A549 (cell line): ENCODE results near the gene KDM6A. TPM values are rescaled to one million over a fixed set of nuclear protein-coding genes. Genes with fewer than 3 reads are reported as not detected.
A peak's percentile ranks its signal among the peaks of the same experiment; 100 is the strongest.

Experiments used
- ATAC-seq, 2 experiments: fragments of 200-7000 bp in 1 of 2; fragments of >200 bp in 1 of 2; cut with Nextera tagmentation in 1 of 2; cut with Tn5 transposase in 1 of 2; 3 replicates each; pipeline versions ENCODE4 v1.8.0 to v1.9.1; 2018 to 2020; ENCODE audit warnings: mild to moderate bottlenecking in 1 of 2, moderate library complexity in 1 of 2
- CTCF ChIA-PET: fragments of 300-600 bp; sonication (Branson Sonifier 250); formaldehyde crosslinking; extraction: SDS; loops from one replicate; lab custom pipeline; 2021; ENCODE audit warnings: antibody characterized with exemption, inconsistent platforms; lab: Yijun Ruan, JAX
- POLR2A ChIA-PET: fragments of 350-600 bp; formaldehyde crosslinking; extraction: SDS; loops from one replicate; lab custom pipeline; 2021; ENCODE audit warnings: antibody characterized with exemption, inconsistent platforms; lab: Yijun Ruan, JAX
- DNase-seq, 2 experiments: peaks; one replicate each; pipeline versions ENCODE4 v3.0.0 to v3.0.0-alpha.2; 2011 to 2016; ENCODE audit warnings: low read depth in 1 of 2, low spot score in 1 of 2
- FAIRE-seq: peaks from 2 replicates; lab custom pipeline; 2011; peaks lifted over from hg19 to GRCh38; lab: Jason Lieb, UNC
- H3K27ac ChIP-seq, 2 experiments: fragments of >200 bp; sonication (Bioruptor Twin); formaldehyde crosslinking; 3 replicates each; pipeline ENCODE4 v1.5.1; 2016 to 2017
- H3K4me1 ChIP-seq: fragments of >200 bp; sonication (Bioruptor Twin); formaldehyde crosslinking; 3 replicates; pipeline ENCODE4 v1.6.1; 2016
- H3K4me2 ChIP-seq: fragments of >200 bp; sonication (Bioruptor Twin); formaldehyde crosslinking; 3 replicates; pipeline ENCODE4 v1.6.1; 2016
- H3K4me3 ChIP-seq: fragments of >200 bp; sonication (Bioruptor Twin); formaldehyde crosslinking; 3 replicates; pipeline ENCODE4 v1.5.1; 2016
- H3K9me3 ChIP-seq: fragments of >200 bp; sonication (Bioruptor Twin); formaldehyde crosslinking; 3 replicates; pipeline ENCODE4 v1.6.1; 2016
- EHF ChIP-seq: fragments of 250-450 bp; sonication (Bioruptor Pico); IDR thresholded peaks from 2 replicates; pipeline ENCODE4 v1.5.0; 2020; ENCODE audit warnings: mild to moderate bottlenecking
- EP300 ChIP-seq, 2 experiments: fragments of >200 bp; sonication (Bioruptor Twin); formaldehyde crosslinking; IDR thresholded peaks; 2 replicates in 1 of 2; 3 replicates in 1 of 2; pipeline ENCODE4 v1.6.1; 2016 to 2017
- FOSL2 ChIP-seq, 2 experiments: fragments of 450-650 bp in 1 of 2; fragments of >200 bp in 1 of 2; sonication (Bioruptor Twin) in 1 of 2; formaldehyde crosslinking; IDR thresholded peaks; 2 replicates each; pipeline versions ENCODE4 v1.5.0 to v1.6.1; 2016 to 2020; ENCODE audit warnings: mild to moderate bottlenecking in 1 of 2, moderate library complexity in 1 of 2
- HEYL ChIP-seq: fragments of 250-450 bp; sonication (Bioruptor Pico); IDR thresholded peaks from 2 replicates; pipeline ENCODE4 v1.8.0; 2021; ENCODE audit warnings: mild to moderate bottlenecking, moderate library complexity
- HMGXB4 ChIP-seq: fragments of 250-450 bp; sonication (Bioruptor Pico); IDR thresholded peaks from 2 replicates; pipeline ENCODE4 v1.5.0; 2021; ENCODE audit warnings: mild to moderate bottlenecking, moderate library complexity, borderline replicate concordance
- HOXA7 ChIP-seq: fragments of 250-450 bp; sonication (Bioruptor Pico); IDR thresholded peaks from 2 replicates; pipeline ENCODE4 v1.5.0; 2020; ENCODE audit warnings: mild to moderate bottlenecking, moderate library complexity
- MAX ChIP-seq: IDR thresholded peaks from 2 replicates; pipeline ENCODE4 v1.6.1; 2012
- NPAS2 ChIP-seq: fragments of 250-450 bp; sonication (Bioruptor Pico); IDR thresholded peaks from 2 replicates; pipeline ENCODE4 v1.8.0; 2022; ENCODE audit warnings: mild to moderate bottlenecking, moderate library complexity, borderline replicate concordance
- RAD21 ChIP-seq, 2 experiments: fragments of >200 bp in 1 of 2; sonication (Bioruptor Twin) in 1 of 2; formaldehyde crosslinking in 1 of 2; IDR thresholded peaks in 1 of 2; conservative IDR thresholded peaks in 1 of 2; 2 replicates in 1 of 2; 3 replicates in 1 of 2; pipeline ENCODE4 v1.6.1; 2012 to 2018; ENCODE audit warnings: inconsistent platforms in 1 of 2
- RCOR1 ChIP-seq: fragments of 150-350 bp; IDR thresholded peaks from 2 replicates; pipeline ENCODE4 v1.6.1; 2014; ENCODE audit warnings: antibody characterized with exemption, low read length, low read depth
- RNF2 ChIP-seq: fragments of 200-600 bp; sonication (generic); IDR thresholded peaks from 2 replicates; pipeline ENCODE4 v1.6.1; 2016; ENCODE audit warnings: low read depth, mild to moderate bottlenecking, antibody characterized with exemption, moderate library complexity, borderline replicate concordance
- ZC3H11A ChIP-seq: fragments of 450-650 bp; IDR thresholded peaks from 2 replicates; pipeline ENCODE4 v1.6.1; 2014; ENCODE audit warnings: antibody characterized with exemption, mild to moderate bottlenecking
- ZFP36 ChIP-seq: fragments of 450-650 bp; IDR thresholded peaks from 2 replicates; pipeline ENCODE4 v1.6.1; 2014; ENCODE audit warnings: borderline replicate concordance; ENCODE audit not compliant: partially characterized antibody
- ZSCAN20 ChIP-seq: fragments of 250-450 bp; sonication (Bioruptor Pico); IDR thresholded peaks from 2 replicates; pipeline ENCODE4 v1.8.0; 2022; ENCODE audit warnings: mild to moderate bottlenecking, moderate library complexity
- WGBS: methylation state at CpG from one replicate; pipeline ENCODE4 v1.1.6; 2017; ENCODE audit errors: missing lambda C conversion rate; 5-methylcytosine and 5-hydroxymethylcytosine counted together
- polyA plus RNA-seq, 4 experiments: library from polyadenylated mRNA; depleted of rRNA in 3 of 4; stranded (reverse); fragments of >200 nt; fragmentation: RNase III in 1 of 4; extraction: RNeasy Plus Mini Kit Qiagen cat#74134 plus additional on column Dnase treatment in 1 of 4; gene quantifications; 2 replicates in 3 of 4; 3 replicates in 1 of 4; pipeline ENCODE4 v1.2.3, GENCODE V29; 2011 to 2017
- TF ChIP-seq, protein P1 (sequence below): fragments of >200 bp; sonication (Bioruptor Twin); formaldehyde crosslinking; IDR thresholded peaks from 3 replicates; pipeline ENCODE4 v1.6.1; 2016
- TF ChIP-seq, protein P2 (sequence below): IDR thresholded peaks from 2 replicates; pipeline ENCODE4 v1.6.1; 2012; ENCODE audit warnings: low read depth, borderline replicate concordance

The KDM6A gene
- polyA plus RNA-seq, 2 of the 4 experiments (the other 2 are of a cell fraction): 9.3 to 18.4 TPM

DNA sequence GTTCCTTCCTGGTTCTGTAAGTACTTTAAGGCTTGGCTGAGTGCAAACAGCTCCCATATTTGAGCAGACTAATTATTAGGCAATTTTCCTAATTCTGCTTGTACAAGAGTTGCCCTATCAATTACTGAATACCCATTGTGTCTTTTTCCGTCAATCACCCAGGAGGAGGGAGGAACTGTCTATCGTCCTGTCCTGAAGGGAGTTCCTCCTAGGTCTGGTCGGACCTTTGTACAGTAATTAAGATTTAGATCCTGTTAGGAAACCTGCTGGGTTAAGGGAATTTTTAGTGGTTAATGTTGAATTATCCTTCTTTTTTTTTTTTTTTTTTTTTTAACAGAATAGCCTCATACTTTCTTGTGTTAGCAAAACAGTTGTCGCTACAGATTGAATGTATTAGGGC, 130.1 kb downstream of the KDM6A start:
- ATAC-seq (no peak), DNase-seq (no peak), FAIRE-seq (no peak)
- 82% methylated on average over 4 of the region's 4 CpGs for WGBS
- no peak overlapping the region for H3K27ac ChIP-seq
- TF ChIP-seq HEYL (CRISPR knock-in tag) (no peak), HOXA7 (CRISPR knock-in tag) (no peak), RCOR1 (no peak)
- POLR2A ChIA-PET: no interaction called here
- CTCF ChIA-PET: interaction anchor here (0.6 kb wide), 1 partner anchor 12 kb away, joined by 3 read pairs; no protein-coding TSS in a partner anchor
- H3K9me3 ChIP-seq: no peaks in the 10 kb centered on the region
- H3K4me3 ChIP-seq: no peak overlapping the region
- H3K4me1 ChIP-seq: peaks cover 22% of the 10 kb centered on the region
- H3K4me2 ChIP-seq: no peak overlapping the region

- peak; percentile 7 for FAIRE-seq
- Histone ChIP-seq H3K4me3 (no peak overlapping the region), H3K4me2 (no peak overlapping the region), H3K4me1 (peaks cover 52% of the 10 kb centered on the region), H3K9me3 (no peaks in the 10 kb centered on the region), H3K27ac (peak overlapping the region in 1 of 2 experiments; percentile 73; a peak in 2 of 6 replicates)
- TF ChIP-seq HMGXB4 (CRISPR knock-in tag) (no peak), HEYL (CRISPR knock-in tag) (no peak), ZC3H11A (no peak), EP300 (IDR thresholded peaks at IDR 0.05) (no peak), FOSL2 (IDR thresholded peaks at IDR 0.05) (no peak), FOSL2 (CRISPR knock-in tag; IDR thresholded peaks at IDR 0.05) (no peak), ZSCAN20 (CRISPR knock-in tag) (no peak), EHF (no peak), ZFP36 (no peak)
- TF ChIP-seq, protein P1, sequence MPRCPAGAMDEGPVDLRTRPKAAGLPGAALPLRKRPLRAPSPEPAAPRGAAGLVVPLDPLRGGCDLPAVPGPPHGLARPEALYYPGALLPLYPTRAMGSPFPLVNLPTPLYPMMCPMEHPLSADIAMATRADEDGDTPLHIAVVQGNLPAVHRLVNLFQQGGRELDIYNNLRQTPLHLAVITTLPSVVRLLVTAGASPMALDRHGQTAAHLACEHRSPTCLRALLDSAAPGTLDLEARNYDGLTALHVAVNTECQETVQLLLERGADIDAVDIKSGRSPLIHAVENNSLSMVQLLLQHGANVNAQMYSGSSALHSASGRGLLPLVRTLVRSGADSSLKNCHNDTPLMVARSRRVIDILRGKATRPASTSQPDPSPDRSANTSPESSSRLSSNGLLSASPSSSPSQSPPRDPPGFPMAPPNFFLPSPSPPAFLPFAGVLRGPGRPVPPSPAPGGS: no peak
- TF ChIP-seq, protein P2, sequence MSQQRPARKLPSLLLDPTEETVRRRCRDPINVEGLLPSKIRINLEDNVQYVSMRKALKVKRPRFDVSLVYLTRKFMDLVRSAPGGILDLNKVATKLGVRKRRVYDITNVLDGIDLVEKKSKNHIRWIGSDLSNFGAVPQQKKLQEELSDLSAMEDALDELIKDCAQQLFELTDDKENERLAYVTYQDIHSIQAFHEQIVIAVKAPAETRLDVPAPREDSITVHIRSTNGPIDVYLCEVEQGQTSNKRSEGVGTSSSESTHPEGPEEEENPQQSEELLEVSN: no peak
- 87% methylated on average over 7 of the region's 13 CpGs for WGBS
- POLR2A ChIA-PET: interaction anchor here (0.6 kb wide), 1 partner anchor 10 kb away, joined by 6 read pairs; no protein-coding TSS in a partner anchor
- DNase-seq: peak; percentile 10 to 53
- CTCF ChIA-PET: no interaction called here
- peak; percentile 63 to 64; a peak in 5 of 6 replicates for ATAC-seq
Measured at GRCh38 chrX:45006002-45006800, 133.2 kb downstream of the KDM6A start.

DNA sequence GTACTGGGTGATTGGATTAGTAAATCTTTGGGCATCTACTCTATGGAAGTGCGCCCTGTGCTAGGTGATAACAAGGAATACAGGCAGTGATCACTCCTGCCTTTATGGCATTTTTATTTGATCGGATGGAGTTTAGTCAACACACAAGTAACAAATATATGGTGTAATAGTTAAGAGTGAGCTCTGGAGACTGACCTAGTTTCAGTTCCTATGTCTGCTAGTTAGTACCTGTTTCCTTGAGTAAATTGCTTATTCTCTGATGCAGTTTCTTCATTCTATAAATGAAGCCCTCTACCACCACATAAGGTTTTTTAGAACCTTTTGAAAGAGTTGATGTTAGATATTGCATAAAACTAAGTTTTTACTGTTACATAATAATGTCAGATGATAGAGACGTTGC, 134.6 kb downstream of the KDM6A start:
- no peak for FAIRE-seq
- POLR2A ChIA-PET: interaction anchor here (0.8 kb wide), 1 partner anchor 135 kb away, joined by 4 read pairs; the partner anchor contains the start of gene KDM6A
- no peak overlapping the region for H3K4me2 ChIP-seq
- no peak overlapping the region for H3K27ac ChIP-seq
- WGBS: 85% methylated on average over 3 of the region's 3 CpGs
- H3K4me1 ChIP-seq: peaks cover 47% of the 10 kb centered on the region
- DNase-seq: no peak
- TF ChIP-seq RNF2: no peak
- TF ChIP-seq MAX: no peak
- no peak for TF ChIP-seq RAD21 (conservative IDR thresholded peaks at IDR 0.05 in 1 of 2, IDR thresholded peaks at IDR 0.05 in 1 of 2)
- TF ChIP-seq NPAS2: no peak
- no peak for ATAC-seq
- H3K4me3 ChIP-seq: no peak overlapping the region
- no peaks in the 10 kb centered on the region for H3K9me3 ChIP-seq
- CTCF ChIA-PET: interaction anchor here (0.6 kb wide), 1 partner anchor 1870 kb away, joined by 4 read pairs; no protein-coding TSS in a partner anchor
